Activated effector memory CD4-positive, alpha-beta T cell treated with anti-CD3 and anti-CD28 coated beads, Interleukin-2, amount 50 U/mL, for 16 hours (primary cell): ENCODE measurements around the gene ANXA4.
"Not testable (repeated sequence)": the region's sequence is repeated elsewhere in the genome, so short reads cannot be mapped to it uniquely, and the experiment has no call there.

Source experiments
- DNase-seq: peaks from one replicate; pipeline ENCODE4 v3.0.0-alpha.2; 2020

Gene ANXA4

GRCh38 chr2:69721022-69721421 lies 20.9 kb upstream of the ANXA4 start:
- no peak for DNase-seq

GRCh38 chr2:69723791-69724190 lies 18.1 kb upstream of the ANXA4 start:
- DNase-seq: no peak

DNA sequence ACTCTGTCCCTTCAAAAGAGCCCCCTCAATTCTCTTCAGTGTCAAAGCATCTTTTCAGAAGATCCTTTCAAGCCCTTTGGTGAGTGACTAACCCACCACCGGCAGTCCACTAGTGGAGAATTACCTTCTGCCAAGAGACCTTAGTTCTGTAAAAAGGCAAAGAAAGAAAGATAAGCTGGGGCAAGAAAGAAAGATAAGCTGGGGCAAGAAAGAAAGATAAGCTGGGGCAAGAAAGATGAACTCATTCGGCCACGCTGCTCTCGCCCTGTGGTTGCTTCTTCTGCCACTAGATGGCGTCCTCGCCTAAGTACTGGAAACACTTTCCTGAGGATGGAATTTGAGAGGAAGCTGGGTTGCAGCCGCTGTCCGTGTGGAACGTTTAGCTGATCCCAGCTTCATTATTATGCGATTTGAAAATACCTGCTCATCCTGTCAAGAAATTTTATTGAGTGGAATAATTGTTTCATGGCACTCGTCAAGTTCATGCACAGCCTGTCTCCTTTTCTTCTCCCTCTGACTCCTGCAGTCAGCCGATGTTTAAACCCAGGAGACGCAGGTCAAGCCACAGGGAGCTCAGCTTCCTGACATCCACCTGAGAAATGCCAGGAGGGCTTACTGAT lies 17.3 kb upstream of the ANXA4 start:
- peak; percentile 94 for DNase-seq

- no peak for DNase-seq
Observed at GRCh38 chr2:69725706-69726360, 16.1 kb upstream of the ANXA4 start.

DNA sequence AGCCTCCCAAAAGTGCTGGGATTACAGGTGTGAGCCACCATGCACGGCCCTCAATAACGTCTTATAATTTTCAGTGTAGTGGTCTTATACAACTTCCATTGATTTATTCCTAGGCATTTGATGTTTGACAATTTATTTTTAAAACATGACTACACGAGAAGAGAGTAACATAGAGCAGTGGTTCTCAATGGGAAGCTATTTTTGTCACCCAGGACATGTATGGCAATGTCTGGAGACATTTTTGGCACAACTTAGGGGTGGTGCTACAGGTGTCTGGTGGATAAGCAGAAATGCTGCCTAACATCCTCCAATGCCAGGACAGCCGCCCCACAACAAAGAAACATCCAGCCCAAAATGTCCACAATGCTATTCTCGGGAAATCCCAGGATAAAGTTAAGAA lies 12.7 kb upstream of the ANXA4 start:
- no peak for DNase-seq

DNA sequence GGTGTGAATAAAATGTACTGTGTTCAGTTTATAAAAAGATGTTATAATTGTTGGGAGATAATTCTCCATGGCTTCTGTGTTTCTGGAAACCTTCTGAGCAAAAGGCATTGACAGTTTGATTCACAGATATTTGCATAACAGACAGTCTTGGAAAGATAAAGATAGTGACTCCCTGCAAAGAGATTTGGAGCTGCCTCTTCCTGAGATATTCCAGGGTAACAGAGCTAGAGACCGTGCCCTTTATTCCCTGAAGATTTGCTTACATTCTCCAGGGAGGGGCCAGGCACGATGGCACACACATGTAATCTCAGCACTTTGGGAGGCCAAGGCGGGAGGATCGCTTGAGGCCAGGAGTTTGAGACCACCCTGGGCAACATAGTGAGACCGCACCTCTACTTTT lies 12.2 kb upstream of the ANXA4 start:
- no peak for DNase-seq

DNA sequence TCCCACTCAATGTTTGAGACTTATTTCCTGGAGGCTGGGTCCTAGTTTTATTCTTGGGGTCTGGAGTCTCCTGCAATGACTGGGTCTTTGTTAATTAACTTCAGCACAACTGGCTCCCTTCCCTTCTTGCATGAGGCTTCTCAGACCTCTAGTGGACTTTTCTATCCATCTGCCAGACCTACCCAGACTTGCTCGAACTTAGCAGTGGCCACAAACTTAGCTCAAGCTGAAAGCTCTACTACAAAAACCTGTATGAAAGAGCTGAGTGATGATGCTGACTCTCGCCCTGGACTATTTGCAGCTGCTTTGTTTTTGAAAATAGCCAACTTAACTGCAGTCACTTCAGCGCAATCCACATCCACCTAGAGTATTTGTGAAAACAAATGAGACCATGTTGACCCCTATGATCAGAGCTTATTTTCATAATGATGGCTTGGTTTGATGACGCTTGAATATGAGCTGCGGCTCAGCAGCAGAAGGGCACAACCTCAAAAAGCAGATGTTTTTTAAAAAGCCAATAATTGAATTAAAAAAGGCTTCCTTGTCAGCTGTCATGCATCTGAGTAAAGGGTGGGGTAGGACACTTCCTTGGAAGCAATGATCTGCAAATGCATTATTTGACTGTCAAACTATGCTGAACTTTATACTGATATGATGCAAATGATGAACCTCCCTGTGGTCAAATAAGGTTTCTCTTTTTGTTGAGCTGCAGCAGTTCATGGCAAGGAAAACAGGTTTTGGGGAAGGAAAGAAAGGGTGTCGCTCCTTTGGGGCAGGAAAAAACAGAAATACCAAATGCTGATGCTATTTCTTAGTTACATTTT lies 10.6 kb upstream of the ANXA4 start:
- DNase-seq: no peak

DNA sequence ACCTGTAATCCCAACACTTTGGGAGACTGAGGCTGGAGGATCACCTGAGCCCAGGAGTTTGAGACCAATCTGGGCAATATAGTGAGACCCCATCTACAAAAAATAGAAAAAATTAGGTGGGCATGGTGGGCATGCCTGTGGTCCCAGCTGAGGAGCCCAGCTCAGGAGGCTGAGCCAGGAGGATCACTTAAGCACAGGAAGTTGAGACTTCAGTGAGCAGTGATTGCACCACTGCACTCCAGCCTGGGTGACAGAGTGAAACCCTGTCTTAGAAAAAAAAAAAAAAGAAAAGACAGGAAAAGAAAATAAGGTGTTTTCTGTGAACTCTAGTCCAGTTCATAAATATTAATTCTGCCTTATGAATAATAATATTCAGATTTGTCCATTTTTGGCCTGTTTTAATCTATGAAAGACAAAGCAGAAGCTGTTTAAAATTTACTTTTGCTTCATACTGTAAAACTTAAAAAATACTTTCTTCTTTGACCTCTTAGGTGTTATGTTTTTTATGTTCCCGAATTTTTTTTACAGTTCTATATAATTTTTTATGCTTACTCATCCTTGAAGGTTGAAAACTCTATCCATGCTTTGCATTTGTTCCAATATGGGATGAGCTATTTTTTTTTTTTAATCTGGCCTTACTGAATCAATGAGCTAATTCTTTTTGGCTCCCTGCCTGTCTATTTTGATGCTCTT lies 8.4 kb upstream of the ANXA4 start:
- DNase-seq: no peak

DNA sequence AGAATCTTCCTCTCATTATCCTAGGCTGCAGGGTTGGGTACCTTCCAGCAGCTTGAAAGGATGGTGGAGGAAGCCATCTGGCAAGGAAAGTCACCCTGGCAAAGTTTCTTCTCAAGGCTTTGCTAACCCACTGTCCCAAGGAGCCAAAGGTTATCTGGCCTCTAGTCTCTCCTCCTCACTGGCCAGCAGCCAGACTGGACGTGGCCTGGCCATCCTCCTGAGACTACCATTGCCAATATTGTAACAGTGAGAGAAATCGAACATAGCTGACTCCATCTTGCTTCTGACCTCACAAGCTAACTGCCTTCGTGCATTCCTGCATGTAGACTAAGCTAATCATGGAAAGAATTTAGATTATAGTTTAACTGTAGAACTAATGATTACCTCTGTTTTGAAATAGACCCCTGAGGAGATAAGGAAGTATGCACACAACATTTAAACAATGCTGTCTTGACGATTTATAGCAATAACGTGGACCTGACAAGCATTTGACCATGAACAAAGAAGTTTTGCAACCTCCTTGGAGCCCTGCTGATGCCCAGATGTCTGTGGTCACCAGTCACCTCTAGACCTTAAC lies 7.8 kb upstream of the ANXA4 start:
- DNase-seq: no peak

GRCh38 chr2:69734854-69735544 lies 6.9 kb upstream of the ANXA4 start:
- DNase-seq: no peak

- no peak for DNase-seq
Observed at GRCh38 chr2:69735686-69736085, 6.2 kb upstream of the ANXA4 start.

GRCh38 chr2:69738149-69738548 lies 3.8 kb upstream of the ANXA4 start:
- DNase-seq: not testable (repeated sequence)

- no peak for DNase-seq
Observed at GRCh38 chr2:69740502-69740951, 1.4 kb upstream of the ANXA4 start.

- peak; percentile 65 for DNase-seq
Observed at GRCh38 chr2:69741229-69741574, 732 bp upstream of the ANXA4 start.

GRCh38 chr2:69742322-69742952 lies 503 bp downstream of the ANXA4 start:
- no peak for DNase-seq

- no peak for DNase-seq
Observed at GRCh38 chr2:69743847-69744264, 1.9 kb downstream of the ANXA4 start.

DNA sequence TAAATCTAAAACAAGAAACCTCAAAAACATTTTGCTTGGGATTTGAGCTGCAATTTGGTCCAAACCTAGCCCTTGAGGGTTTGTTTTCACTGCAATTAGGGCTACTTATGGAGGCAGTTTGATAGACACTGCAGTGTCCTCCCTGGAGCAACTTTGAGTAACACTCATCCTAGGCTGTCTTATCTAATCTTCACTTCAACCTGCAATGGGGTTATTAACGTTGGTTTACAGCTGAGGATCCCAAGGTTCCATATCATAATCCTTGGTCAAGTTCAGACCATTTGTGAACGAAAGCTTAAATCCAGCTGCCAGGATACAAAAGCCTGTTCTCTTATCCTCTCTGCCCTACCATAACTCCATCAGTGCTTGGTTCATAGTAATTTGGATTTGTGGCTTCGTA lies 2.5 kb downstream of the ANXA4 start:
- no peak for DNase-seq

- no peak for DNase-seq
Observed at GRCh38 chr2:69745035-69745434, 3.1 kb downstream of the ANXA4 start.

- DNase-seq: no peak
Observed at GRCh38 chr2:69750246-69750645, 8.3 kb downstream of the ANXA4 start.

- no peak for DNase-seq
Observed at GRCh38 chr2:69753659-69754363, 11.9 kb downstream of the ANXA4 start.

DNA sequence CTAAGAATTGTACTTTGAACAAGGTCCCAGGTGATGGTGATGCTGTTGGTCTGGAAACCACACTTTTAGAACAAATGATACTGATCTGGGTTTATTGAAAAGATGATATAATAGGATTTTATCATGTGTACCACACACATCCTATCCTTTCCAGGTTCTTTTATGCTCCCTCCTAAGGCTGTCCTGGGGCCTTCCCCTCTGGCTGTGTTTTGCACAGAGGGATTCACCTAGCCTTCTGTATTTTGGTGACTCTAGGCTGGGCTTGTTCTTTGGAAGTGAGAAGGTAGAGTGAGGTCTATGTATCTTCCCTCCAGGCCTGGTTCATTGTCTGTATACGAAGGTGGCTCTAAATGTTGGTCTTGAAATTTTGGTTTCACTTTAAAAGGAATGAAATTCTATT lies 12.7 kb downstream of the ANXA4 start:
- DNase-seq: no peak
